Fibroblast of the aortic adventitia (primary cell): ENCODE results near the gene DHRS3. TPM values are rescaled to one million over a fixed set of nuclear protein-coding genes. Genes with fewer than 3 reads are reported as not detected.

Experiments
- DNase-seq: peaks from one replicate; pipeline ENCODE4 v3.0.0-alpha.2; 2010; ENCODE audit warnings: low read depth
- H3K4me3 ChIP-seq: 2 replicates; pipeline ENCODE4 v1.5.1; 2011; ENCODE audit warnings: low read depth, mild to moderate bottlenecking, control low read depth, low read length, moderate library complexity
- total RNA-seq: library from RNA; depleted of rRNA; stranded (reverse); fragments of >200 nt; gene quantifications from 2 replicates; pipeline ENCODE4 v1.2.3, GENCODE V29; 2012; ENCODE audit warnings: low replicate concordance
- TF ChIP-seq, protein P1 (sequence below): IDR thresholded peaks from 2 replicates; pipeline ENCODE4 v1.5.1; 2011; ENCODE audit warnings: mild to moderate bottlenecking, low read length, control low read depth, inconsistent platforms; ENCODE audit not compliant: insufficient read depth

DHRS3 gene
- total RNA-seq, 1 donor, result 114 TPM

DNA sequence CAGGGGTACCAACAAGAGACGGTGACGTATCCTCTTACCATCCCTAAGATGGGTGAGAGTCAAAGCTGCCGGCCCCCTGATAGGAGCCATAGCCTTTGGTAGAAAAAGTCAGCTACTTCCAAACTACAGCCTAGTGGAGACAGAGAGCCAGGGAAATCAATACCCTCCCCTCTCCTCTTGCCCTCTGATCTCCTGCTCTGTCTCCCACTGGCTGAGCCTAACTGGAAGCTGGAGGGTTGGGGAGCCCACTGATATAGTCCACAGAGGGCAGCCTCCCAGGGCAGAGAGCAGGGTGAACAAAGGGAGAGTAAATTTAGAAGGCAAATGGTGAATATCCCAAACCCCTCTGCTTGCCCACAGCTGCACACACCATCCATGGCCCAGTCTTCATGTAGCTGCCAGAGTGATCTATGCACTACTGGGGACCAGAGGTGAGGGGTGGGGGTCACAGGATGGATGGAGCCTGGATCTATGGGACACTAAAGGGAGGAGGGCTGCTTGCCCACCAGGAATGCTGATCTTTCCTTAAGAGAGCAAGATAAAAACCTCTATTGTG, 80.0 kb downstream of the DHRS3 start:
- no peak for DNase-seq
- no peak overlapping the region for H3K4me3 ChIP-seq
- TF ChIP-seq, protein P1, sequence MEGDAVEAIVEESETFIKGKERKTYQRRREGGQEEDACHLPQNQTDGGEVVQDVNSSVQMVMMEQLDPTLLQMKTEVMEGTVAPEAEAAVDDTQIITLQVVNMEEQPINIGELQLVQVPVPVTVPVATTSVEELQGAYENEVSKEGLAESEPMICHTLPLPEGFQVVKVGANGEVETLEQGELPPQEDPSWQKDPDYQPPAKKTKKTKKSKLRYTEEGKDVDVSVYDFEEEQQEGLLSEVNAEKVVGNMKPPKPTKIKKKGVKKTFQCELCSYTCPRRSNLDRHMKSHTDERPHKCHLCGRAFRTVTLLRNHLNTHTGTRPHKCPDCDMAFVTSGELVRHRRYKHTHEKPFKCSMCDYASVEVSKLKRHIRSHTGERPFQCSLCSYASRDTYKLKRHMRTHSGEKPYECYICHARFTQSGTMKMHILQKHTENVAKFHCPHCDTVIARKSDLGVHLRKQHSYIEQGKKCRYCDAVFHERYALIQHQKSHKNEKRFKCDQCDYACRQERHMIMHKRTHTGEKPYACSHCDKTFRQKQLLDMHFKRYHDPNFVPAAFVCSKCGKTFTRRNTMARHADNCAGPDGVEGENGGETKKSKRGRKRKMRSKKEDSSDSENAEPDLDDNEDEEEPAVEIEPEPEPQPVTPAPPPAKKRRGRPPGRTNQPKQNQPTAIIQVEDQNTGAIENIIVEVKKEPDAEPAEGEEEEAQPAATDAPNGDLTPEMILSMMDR, result no peak

DNA sequence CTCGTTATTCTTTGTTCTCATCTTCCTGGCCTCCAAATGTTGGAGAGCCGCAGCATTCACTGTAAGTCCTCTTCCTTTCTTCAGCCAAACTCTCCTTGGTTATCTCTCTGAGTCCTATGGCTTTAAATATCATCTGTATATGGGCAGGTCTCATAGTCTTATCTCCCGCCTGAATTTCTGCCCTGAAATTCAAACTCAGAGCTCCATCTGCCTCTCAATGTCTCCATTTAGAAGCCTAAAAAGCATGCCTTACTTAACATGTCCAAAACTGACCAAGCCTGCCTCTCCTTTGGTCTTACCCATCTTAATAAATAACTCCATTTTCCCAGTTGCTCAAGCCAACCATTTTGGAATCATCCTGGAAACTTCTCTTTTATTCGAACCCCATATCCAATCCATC, 80.7 kb downstream of the DHRS3 start:
- no peak overlapping the region for H3K4me3 ChIP-seq
- TF ChIP-seq, protein P1, result no peak
- DNase-seq, result no peak

DNA sequence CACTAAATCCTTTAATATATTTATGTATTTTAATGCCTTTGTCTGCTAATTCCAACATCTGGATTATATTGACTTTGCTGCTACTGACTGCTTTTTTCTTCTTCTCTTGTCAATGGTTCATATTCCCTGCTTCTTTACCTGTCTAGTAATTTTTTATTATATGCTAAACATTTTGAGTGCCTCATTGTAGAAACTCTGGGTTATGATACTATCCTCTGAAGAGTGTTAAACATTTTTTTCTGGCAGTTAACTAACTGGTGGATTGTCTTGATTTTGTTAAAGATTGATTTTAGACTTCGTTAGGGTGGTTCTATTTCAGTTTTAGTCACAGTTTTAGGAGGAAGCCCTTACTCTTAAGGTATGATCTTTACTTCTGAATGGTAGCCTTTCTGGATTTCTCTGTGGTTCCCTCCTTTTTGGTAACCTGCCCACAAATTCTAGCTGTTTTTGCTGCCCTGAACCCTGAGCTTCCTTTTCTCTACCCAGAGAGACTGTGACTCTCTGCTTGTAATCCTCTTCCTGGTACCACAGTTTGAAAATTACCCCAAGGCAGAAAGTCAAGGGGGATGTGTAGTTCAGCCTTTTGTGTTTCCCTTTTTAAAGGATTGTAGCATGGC, 81.9 kb downstream of the DHRS3 start:
- TF ChIP-seq, protein P1, result no peak
- H3K4me3 ChIP-seq, result no peak overlapping the region
- no peak for DNase-seq

DNA sequence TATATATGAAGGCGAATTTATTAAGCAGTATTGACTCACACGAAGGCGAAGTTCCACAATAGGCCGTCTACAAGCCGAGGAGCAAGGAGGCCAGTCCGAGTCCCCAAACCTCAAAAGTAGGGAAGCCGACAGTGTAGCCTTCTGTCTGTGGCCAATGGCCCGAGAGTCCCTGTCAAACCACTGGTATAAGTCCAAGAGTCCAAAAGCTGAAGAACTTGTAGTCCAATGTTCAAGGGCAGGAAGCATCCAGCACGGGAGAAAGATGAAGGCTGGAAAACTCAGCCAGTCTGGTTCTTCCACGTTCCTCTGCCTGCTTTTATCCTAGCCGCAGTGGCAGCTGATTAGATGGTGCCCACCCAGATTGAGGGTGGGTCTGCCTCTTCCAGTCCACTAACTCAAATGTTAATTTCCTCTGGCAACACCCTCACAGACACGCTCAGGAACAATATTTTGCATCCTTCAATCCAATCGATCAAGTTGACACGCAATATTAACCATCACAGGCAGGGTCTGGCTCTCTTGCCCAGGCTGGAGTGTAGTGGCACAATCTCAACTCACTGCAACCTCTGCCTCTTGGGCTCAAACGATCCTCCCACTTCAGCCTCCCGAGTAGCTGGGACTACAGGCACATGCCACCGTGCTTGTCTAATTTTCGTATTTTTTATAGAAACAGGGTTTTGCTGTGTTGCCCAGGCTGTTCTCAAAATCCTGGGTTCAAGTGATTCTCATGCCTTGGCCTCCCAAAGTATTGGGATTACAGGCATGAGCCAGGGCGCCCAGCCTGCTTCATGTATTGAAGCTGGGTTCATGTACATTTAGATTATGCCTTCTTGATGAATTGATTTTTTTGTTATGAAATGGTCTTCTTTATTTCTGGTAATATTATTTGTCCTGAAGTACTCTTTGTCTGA, 85.3 kb downstream of the DHRS3 start:
- no peak for DNase-seq
- TF ChIP-seq, protein P1, result no peak
- H3K4me3 ChIP-seq, result no peak overlapping the region

DNA sequence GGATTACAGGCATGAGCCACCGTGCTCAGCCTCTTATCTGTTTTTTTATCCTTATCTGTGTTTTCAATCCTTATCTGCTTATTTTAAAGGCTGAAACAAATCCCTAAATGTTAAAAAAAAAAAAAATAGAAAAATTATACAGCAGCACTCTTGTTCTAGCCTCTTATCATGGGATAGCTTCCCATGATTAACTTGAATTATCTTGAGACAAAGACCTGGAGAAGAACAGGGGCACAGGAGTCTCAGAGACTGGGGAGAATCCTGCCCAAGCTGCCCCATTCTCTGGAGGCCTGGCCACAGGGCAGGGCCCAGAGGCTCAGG, 86.9 kb downstream of the DHRS3 start:
- TF ChIP-seq, protein P1, result no peak
- no peak overlapping the region for H3K4me3 ChIP-seq
- DNase-seq, result no peak

DNA sequence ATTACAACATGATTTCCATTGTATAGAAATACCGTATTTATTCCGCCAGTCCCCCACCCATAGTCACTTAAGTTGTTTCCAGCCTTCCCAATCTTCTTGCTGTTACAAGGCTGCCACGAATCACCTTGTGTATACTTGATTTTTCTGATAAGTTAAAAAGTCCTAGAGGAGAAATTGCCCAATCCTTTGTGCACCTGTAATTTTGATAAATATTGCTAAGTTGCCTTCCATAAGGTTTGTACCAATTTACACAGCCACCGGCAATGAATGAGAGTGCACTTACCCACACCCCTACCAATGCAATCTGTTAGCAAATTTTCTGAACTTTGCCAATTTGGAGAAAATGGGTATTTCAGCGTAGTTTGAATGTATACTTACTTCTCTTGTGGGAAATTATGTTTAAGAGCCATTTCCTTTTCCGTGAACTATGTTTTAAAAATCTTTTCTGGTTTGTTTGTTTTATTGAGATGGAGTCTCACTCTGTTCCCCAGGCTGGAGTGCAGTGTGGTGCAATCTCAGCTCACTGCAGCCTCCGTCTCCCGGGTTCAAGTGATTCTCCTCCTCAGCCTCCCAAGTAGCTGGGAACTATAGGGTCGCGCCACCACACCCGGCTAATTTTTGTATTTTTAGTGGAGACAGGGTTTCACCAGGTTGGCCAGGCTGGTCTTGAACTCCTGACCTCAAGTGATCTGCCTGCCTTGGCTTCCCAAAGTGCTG, 87.4 kb downstream of the DHRS3 start:
- TF ChIP-seq, protein P1, result no peak
- H3K4me3 ChIP-seq, result no peak overlapping the region
- DNase-seq, result no peak
